GM18951 (cell line): ENCODE measurements around the gene COL20A1.
"Not testable (repeated sequence)": the region's sequence is repeated elsewhere in the genome, so short reads cannot be mapped to it uniquely, and the experiment has no call there.

ENCODE experiments used
- POLR2A ChIP-seq: IDR thresholded peaks from 4 replicates; pipeline ENCODE4 v1.6.1; 2011; ENCODE audit warnings: mild to moderate bottlenecking; ENCODE audit not compliant: insufficient read length, insufficient read depth; ENCODE audit errors: extremely low read depth
- in situ Hi-C: fragments of 300-500 bp; cut with MboI; formaldehyde crosslinking; loops from one replicate; pipeline ENCODE4 v1.12.0; 2022; ENCODE audit warnings: low sequenced_read_pairs, mixed read lengths, inconsistent platforms; ENCODE audit not compliant: unreplicated experiment

The COL20A1 gene

DNA sequence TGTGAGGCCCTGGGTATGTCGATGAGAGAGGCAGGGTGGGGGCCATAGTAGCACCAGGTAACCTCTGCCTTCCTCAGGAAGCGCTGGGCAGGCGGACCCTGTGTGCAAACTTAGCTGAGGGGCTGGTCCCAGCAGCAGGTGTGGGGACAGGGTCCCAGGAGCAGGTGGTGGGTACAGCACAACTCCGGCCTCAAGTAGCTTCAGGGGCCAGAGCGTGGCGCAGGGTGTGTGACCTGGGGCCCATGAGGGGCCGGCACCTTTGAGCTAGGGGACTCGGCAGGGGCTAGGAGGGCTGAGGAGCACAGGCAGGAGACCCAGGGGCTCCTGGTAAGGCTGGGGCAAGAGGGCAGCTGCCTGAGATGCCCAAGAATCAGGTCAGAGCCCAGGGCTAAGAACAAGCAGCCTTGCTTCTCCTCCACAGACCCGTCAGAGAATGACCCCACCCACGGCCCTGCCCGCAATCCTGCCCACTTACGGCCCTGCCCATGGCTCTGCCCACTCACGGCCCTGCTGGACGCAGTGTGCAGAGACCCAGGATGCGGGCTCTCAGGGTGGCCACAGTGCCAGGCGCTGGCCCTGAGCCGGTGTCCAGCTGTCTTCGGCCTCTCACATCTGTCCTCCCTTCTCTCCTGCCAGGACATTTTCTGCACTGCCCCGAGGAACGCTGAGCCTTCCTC, 37.2 kb downstream of the COL20A1 start:
- TF ChIP-seq POLR2A = no peak
- in situ Hi-C loops = no loop called here

DNA sequence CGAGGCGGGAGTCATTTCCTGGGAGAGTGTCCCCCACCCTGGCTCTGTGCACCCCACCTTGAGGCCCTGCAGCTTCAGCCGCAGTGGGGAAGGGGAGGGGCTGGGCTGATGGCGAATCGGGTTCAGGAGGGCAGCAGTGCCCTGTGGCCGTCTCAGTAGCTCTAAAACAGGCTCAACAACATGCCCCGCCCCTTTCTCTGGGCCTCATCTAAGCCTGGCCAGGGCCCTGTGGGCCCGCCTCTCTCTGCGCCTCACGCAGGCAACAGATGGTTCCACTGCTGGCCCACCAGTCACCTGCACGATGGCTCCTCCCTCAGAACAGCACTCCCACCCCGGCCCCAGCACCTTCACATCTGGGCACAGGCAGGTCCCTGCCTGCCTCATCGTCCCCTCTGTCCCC, 38.0 kb downstream of the COL20A1 start:
- in situ Hi-C loops = no loop called here
- no peak for TF ChIP-seq POLR2A

DNA sequence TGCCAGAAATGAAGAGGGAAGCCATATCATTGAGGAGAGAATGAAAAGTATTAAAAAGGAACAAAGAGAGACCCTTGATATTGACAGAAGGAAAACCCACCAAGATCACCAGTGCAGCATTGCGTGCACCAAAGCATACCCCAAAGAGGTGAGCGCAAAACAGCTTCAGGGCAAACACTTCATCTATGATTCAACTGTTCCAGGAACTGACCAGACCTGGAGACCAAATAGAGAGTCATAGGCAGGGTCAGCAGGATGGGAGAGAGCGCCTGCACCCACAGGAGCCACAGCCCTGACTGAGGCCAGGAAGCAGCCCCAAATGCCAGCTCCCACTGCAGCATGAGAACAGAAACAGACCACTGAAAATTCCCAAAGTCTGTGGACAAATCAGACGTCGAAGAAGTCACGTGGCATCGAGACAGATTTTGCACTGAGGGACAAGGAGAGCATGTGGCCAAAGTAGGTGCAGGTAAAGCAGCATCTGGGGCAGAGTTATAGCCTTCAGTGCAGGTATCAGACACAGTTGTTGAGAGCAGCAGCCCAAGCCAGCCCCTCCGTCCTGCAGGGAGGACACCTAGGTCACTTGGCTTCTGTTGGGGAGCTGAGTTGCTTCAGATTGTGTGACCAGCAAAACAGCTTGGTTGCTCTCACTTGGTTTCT, 38.9 kb downstream of the COL20A1 start:
- in situ Hi-C loops = no loop called here
- TF ChIP-seq POLR2A = no peak

DNA sequence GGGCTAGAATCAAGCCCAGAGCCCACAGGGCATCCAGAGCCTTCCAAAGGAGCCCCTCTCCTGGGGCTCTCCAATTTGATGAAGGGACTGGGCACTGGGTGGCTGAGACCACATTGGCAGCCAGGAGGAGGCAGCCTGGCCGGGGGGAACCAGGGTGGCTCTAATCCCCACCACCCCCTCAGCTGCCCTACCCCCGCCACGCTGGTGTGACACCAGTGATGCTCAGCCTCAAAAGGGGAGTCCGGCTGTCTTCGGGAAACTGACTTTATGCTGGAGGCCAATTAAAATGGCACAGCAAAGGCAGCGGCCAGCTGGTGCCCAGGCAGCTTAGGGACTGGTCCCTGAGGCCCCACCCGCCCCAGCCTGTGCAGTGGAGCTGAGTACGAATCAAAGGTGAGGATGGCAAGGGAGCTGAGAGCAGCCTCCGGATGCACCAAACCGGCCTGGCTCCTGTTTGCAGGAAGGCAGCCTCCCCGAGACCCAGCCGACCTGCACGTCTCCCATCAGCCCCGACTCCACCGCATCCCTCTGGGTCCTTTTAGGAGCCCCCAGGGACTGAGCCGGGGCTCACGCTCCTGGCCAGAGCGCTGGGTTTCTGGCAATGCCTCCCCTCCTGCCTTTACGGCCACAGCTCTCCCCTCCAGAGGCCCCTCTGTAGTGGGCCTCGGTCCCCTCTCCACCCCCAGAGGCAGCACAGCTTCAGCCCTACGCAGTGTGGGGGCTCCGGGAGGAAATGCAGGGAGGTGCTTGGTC, 39.7 kb downstream of the COL20A1 start:
- in situ Hi-C loops = no loop called here
- TF ChIP-seq POLR2A = no peak

DNA sequence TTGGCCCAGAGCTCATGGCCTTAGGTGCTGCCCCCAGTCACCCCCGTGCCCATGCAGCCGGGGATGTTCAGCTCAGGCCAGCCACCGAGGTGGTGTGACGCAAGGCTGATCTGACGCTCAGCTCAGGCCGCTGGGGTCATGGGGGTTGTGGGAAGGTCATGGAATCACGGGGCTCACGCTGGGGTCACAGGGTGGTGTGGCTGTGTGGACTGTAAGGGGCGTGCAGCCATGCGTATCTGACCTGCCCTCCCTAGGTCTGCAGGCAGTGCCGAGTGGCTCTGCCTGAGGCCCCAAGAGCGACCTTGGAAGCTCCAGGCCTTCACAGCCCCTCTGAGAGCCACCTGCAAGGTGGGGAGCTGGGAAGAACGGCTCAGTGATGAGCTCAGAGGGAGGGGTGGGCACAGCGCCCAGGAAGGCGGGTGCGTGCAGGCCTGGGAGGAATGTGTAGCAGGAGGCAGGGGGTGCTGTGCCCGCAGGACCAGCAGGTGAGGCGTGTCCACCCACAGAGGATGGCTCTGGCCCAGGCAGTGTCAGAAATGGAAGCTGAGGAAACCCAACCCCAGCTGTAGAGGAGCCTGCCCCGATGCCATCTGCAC, 40.4 kb downstream of the COL20A1 start:
- in situ Hi-C loops = no loop called here
- TF ChIP-seq POLR2A = no peak

DNA sequence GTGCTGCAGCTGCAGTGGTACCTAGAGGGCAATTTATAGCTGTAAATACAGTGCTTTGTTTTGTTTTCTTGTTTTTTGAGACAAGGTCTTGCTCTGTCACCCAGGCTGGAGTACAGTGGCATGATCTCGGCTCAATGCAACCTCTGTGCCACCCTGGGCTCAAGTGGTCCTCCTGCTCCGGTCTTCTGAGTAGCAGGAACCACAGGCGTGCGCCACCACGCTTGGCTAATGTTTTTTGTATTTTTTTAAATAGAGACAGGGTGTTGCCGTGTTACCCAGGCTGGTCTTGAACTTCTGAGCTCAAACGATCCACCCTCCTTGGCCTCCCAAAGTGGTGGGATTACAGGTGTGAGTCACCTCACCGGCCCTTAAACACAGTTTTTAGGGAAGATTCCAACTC, 41.4 kb downstream of the COL20A1 start:
- no peak for TF ChIP-seq POLR2A
- in situ Hi-C loops = no loop called here

DNA sequence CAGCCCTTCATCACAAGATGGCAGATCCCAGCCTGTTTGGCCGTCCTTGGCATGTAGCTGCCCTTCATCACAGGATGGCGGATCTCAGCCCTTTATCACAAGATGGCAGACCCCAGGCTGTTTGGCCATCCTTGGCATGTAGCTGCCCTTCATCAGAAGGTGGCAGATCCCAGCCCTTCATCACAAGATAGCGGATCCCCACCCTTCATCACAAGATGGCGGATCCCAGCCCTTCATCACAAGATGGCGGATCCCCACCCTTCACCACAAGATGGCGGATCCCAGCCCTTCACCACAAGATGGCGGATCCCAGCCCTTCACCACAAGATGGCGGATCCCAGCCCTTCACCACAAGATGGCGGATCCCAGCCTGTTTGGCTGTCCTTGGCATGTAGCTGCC, 42.1 kb downstream of the COL20A1 start:
- in situ Hi-C loops = not testable (repeated sequence)

DNA sequence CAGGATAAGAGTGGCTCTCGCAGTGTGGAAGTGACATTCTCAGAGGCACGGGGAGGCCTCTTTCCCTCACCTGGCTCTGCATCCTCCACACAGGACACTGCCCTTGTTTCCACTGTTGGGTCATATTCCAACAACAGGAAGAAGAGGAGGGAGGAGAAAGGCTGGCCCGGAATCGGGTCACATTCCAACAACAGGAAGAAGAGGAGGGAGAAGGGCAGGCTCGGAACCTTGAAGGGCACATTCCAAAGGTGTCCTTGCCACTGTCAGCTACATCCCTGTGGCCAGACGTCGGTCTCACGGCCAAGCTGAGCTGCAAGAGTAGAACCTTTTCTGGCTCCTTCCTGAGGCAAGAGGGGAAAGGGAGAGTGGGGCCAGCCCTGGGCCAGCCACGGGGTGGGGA, 42.7 kb downstream of the COL20A1 start:
- in situ Hi-C loops = no loop called here
- no peak for TF ChIP-seq POLR2A

DNA sequence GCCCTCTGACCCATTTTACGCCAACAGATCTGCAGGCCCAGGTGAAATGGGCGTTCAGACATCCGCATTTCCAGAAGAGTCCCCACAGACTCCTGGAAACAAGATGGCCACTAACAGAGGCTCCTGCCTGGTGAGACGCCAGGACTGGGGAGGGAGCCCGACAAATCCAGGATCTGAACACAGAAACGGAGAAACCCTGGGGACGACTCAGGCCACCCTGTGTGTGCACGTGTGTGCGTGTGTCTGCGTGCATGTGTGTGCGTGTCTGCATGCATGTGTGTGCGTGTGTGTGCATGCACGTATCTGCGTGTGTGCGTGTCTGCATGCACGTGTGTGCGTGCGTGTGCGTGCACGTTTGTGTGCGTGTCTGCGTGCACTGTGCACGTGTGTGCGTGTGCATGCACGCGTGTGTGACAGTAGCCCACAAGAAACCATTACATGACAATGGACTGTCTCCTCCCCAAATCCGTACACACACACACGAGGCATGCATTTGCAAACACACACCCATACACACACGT, 43.3 kb downstream of the COL20A1 start:
- in situ Hi-C loops = no loop called here

DNA sequence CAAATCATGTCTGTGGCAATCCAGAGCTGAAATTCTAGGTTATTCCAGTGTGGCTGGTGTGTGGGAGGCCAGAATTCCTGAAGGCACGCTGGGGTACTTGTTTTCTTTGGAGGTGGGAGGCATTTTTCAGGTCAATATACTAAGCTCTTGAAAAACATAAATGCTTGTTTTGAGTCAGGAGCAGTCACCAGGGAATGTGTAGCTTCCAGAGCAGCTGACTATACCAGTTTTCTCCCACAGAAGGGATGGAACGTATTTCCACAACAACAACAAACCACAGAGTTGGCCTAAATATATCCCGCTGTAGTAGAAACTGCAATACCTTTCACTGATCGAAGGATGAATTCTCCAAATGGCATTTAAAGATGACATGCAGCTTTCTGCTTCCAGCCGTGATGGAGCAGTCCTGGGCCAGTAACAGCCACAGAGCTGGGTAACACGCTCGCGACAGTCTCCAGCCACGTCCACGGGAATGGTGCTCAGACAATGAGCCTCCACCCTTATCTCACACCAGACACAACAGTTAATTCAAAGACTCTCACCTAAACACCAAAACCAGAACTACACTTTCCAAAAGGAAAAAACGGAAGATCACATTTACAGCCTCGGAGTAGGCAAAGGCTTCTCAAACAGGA, 44.9 kb downstream of the COL20A1 start:
- TF ChIP-seq POLR2A = no peak
- in situ Hi-C loops = no loop called here

More for the DNA sequence above, 43.3 kb downstream of the COL20A1 start:
- TF ChIP-seq POLR2A = no peak

DNA sequence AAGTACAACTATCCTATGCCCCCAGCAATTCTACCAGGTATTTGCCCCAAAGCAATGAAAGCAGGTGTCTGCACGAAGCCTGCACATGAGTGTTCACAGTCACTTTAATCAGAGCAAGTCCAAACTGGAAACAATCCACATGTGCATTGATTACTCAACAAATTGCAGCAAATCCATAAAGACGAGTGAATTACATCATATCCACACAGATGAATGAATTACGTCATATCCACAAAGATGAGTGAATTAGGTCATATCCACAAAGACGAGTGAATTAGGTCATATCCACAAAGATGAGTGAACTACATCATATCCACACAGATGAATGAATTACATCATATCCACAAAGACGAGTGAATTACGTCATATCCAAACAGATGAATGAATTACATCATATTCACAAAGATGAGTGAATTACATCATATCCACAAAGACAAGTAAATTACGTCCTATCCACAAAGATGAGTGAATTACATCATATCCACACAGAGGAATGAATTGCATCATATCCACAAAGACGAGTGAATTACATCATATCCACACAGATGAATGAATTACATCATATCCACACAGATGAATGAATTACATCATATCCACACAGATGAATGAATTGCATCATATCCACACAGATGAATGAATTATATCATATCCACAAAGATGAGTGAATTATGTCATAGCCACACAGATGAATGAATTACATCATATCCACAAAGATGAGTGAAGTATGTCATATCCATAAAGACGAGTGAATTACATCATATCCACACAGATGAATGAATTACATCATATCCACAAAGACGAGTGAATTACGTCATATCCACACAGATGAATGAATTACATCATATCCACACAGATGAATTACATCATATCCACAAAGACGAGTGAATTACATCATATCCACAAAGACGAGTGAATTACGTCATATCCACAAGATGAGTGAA, 46.4 kb downstream of the COL20A1 start:
- in situ Hi-C loops = not testable (repeated sequence)

DNA sequence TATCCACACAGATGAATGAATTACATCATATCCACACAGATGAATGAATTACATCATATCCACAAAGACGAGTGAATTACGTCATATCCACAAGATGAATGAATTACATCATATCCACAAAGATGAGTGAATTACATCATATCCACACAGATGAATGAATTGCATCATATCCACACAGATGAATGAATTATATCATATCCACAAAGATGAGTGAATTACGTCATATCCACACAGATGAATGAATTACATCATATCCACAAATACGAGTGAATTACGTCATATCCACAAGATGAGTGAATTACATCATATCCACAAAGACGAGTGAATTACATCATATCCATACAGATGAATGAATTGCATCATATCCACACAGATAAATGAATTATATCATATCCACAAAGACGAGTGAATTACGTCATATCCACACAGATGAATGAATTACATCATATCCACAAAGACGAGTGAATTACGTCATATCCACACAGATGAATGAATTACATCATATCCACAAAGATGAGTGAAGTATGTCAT, 47.2 kb downstream of the COL20A1 start:
- in situ Hi-C loops = not testable (repeated sequence)
